ENCODE measurements around the gene TRIM66.

DNA sequence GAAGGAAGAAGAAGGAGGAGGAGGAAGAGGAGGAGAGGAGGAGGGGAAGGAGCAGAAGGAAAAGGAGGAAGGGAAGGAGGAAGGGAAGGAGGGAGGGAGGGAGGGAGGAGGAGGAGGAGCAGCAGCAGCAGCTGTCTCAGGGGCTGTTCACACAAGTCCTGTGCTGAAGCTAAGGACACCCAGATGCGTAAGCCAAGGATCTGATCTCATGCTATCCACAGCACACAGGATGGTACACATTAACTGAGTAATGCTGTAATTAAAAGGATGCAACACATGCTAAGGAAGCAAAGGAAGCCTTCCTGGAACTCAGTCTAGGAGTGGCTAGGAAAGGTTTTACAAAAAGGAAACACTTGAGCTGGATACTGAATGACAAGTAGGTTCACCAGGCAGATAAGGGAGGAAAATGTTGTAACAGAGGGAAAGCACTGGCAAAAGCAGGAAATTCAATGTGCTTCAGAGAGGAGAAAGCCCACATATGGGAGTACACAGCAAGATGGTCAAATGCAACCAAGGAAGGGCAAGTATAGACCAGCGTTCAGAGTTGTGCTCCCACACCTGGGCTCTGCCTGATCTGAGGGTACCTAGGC, 32.0 kb downstream of the TRIM66 start:
- TF ChIP-seq, protein P1, sequence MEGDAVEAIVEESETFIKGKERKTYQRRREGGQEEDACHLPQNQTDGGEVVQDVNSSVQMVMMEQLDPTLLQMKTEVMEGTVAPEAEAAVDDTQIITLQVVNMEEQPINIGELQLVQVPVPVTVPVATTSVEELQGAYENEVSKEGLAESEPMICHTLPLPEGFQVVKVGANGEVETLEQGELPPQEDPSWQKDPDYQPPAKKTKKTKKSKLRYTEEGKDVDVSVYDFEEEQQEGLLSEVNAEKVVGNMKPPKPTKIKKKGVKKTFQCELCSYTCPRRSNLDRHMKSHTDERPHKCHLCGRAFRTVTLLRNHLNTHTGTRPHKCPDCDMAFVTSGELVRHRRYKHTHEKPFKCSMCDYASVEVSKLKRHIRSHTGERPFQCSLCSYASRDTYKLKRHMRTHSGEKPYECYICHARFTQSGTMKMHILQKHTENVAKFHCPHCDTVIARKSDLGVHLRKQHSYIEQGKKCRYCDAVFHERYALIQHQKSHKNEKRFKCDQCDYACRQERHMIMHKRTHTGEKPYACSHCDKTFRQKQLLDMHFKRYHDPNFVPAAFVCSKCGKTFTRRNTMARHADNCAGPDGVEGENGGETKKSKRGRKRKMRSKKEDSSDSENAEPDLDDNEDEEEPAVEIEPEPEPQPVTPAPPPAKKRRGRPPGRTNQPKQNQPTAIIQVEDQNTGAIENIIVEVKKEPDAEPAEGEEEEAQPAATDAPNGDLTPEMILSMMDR (IDR thresholded peaks at IDR 0.05; ENCODE audit: insufficient read depth, low read depth, low read length) = no peak
- no peak for TF ChIP-seq EZH2 (IDR thresholded peaks at IDR 0.05; ENCODE audit: insufficient read depth, low read length)

Measured in astrocyte (in vitro differentiated cells and primary cell).